Adrenal gland (tissue), 12 donors: ENCODE measurements around the gene GABBR1. TPM values are rescaled to one million over a fixed set of nuclear protein-coding genes. Genes with fewer than 3 reads are reported as not detected.

Experiments used
- DNase-seq, 7 donors: peaks; one replicate each; pipeline ENCODE4 v3.0.0-alpha.2; 2019 to 2020
- H3K27ac ChIP-seq, 5 donors: fragments of 200-600 bp; sonication (generic) in 4 of 5; 1 replicate in 3 of 5; 2 replicates in 2 of 5; pipeline versions ENCODE4 v1.5.1 to v1.8.0; 2016 to 2020; ENCODE audit warnings: mild to moderate bottlenecking in 1 of 5
- H3K27me3 ChIP-seq: fragments of 200-600 bp; 2 replicates; pipeline ENCODE4 v1.8.0; 2021
- H3K36me3 ChIP-seq, 2 donors: fragments of 200-600 bp; replicated peaks in 1 of 2; 1 replicate in 1 of 2; 2 replicates in 1 of 2; pipeline versions ENCODE4 v1.5.1 to v1.8.0; 2018 to 2022
- H3K4me1 ChIP-seq, 2 donors: fragments of 200-600 bp; replicated peaks in 1 of 2; 1 replicate in 1 of 2; 2 replicates in 1 of 2; pipeline versions ENCODE4 v1.5.1 to v1.8.0; 2018 to 2021
- H3K4me3 ChIP-seq, 4 donors: fragments of 200-600 bp; sonication (generic) in 3 of 4; one replicate each; pipeline ENCODE4 v1.5.1; 2016 to 2018
- H3K9me3 ChIP-seq, 3 donors: fragments of 200-600 bp; sonication (generic) in 1 of 3; replicated peaks in 1 of 3; 1 replicate in 2 of 3; 2 replicates in 1 of 3; pipeline versions ENCODE4 v1.5.1 to v1.8.0; 2016 to 2021
- CTCF ChIP-seq, 6 experiments: fragments of 450-650 bp in 4 of 6; fragments of 200-600 bp in 2 of 6; sonication (generic) in 1 of 6; IDR thresholded peaks; 1 replicate in 5 of 6; 2 replicates in 1 of 6; pipeline versions ENCODE4 v1.5.1 to v1.8.0; 2016 to 2021; ENCODE audit warnings: antibody characterized with exemption in 6 of 6, mild to moderate bottlenecking in 2 of 6, moderate library complexity in 1 of 6
- POLR2A ChIP-seq, 2 donors: fragments of 450-650 bp; IDR thresholded peaks; one replicate each; pipeline ENCODE4 v1.6.1; 2017; ENCODE audit warnings: antibody characterized with exemption in 2 of 2, mild to moderate bottlenecking in 2 of 2, moderate library complexity in 1 of 2
- WGBS, 4 donors: extraction: QIAGEN DNeasy Blood & Tissue Kit in 2 of 4; methylation state at CpG; one replicate each; pipeline versions ENCODE4 v1.1.5 to v1.1.7; 2013 to 2017; 5-methylcytosine and 5-hydroxymethylcytosine counted together
- intact Hi-C, 2 donors: fragments of 100-400 bp; cut with DNase I; formaldehyde crosslinking; loops; one replicate each; pipeline versions ENCODE4 v1.14.1 to v1.15.0; 2022 to 2023
- polyA plus RNA-seq, 3 donors: library from polyadenylated mRNA; stranded (reverse); fragments of 200-250 nt in 2 of 3; fragments of 350-450 nt in 1 of 3; fragmentation: Illumina TruSeq in 1 of 3; extraction: RNeasy Lipid Tissue Mini Kit (QIAGEN cat#74804) in 1 of 3; gene quantifications; one replicate each; pipeline ENCODE4 v1.2.3, GENCODE V29; 2013 to 2014
- total RNA-seq, 9 donors: library from RNA; depleted of rRNA in 4 of 9; stranded (reverse); fragments of >200 nt in 4 of 9; fragments of 120-200 nt in 1 of 9; fragmentation: NEBNext Ultra II Directional in 1 of 9; extraction: Animal tissue kit (Norgen Biotek cat#: 25700) in 1 of 9; gene quantifications; one replicate each; pipeline versions ENCODE4 v1.1.0 to v1.2.4, GENCODE V29; 2013 to 2023
- donor health status: healthy with polysubstance abuse.
- donor health status: Bipolar disorder and iron deficiency.
- donor health status: DM: yes; HTN: yes; CAD: no.
- donor health status: DM: no; HTN: no; CAD: no.
- donor health status: DM: no; HTN: no; CAD: no.
- donor health status: DM: yes; HTN: yes; CAD: no.

Gene GABBR1
- total and polyA plus RNA-seq, 12 donors, result 6.9 to 68.9 (median 18.1) TPM

- 94 to 97% (median 96%) methylated on average over 8 of the region's 8 CpGs for WGBS, 4 donors
Observed at GRCh38 chr6:29617782-29618554, 15.0 kb downstream of the GABBR1 start.

GRCh38 chr6:29611426-29611825 is 21.6 kb downstream of the GABBR1 start:
- Histone ChIP-seq H3K4me1 (no peaks in the 10 kb centered on the region), H3K4me3 (no peak overlapping the region), H3K27ac (no peak overlapping the region), H3K36me3 (peaks cover 0 to 59% of the 10 kb centered on the region in 2 donors), H3K9me3 (no peaks in the 10 kb centered on the region), H3K27me3 (no peaks in the 10 kb centered on the region)
- intact Hi-C loops, result no loop called here
- no peak for DNase-seq
- no peak for TF ChIP-seq POLR2A (IDR thresholded peaks at IDR 0.05)
- no peak for TF ChIP-seq CTCF (IDR thresholded peaks at IDR 0.05)
- WGBS, 4 donors, result 83 to 94% (median 91%) methylated on average over 4 of the region's 4 CpGs

More at GRCh38 chr6:29617782-29618554, 15.0 kb downstream of the GABBR1 start:
- H3K4me3 ChIP-seq, result no peak overlapping the region
- H3K4me1 ChIP-seq, result no peaks in the 10 kb centered on the region
- no peak for DNase-seq
- TF ChIP-seq CTCF (IDR thresholded peaks at IDR 0.05), result no peak
- no peak for TF ChIP-seq POLR2A (IDR thresholded peaks at IDR 0.05)
- intact Hi-C loops, result no loop called here
- H3K27me3 ChIP-seq, result no peaks in the 10 kb centered on the region
- H3K9me3 ChIP-seq, result no peaks in the 10 kb centered on the region
- no peak overlapping the region for H3K27ac ChIP-seq
- H3K36me3 ChIP-seq, result peaks cover 0 to 44% of the 10 kb centered on the region in 2 donors

- peaks cover 0 to 60% of the 10 kb centered on the region in 2 donors for H3K36me3 ChIP-seq
Observed at GRCh38 chr6:29610540-29610939, 22.4 kb downstream of the GABBR1 start.

GRCh38 chr6:29608131-29608530 is 24.9 kb downstream of the GABBR1 start:
- intact Hi-C loops, result no loop called here
- Histone ChIP-seq H3K27ac (no peak overlapping the region), H3K36me3 (peaks cover 0 to 62% of the 10 kb centered on the region in 2 donors), H3K4me3 (no peak overlapping the region), H3K4me1 (no peaks in the 10 kb centered on the region), H3K9me3 (no peaks in the 10 kb centered on the region), H3K27me3 (no peaks in the 10 kb centered on the region)
- TF ChIP-seq POLR2A (IDR thresholded peaks at IDR 0.05) (no peak), CTCF (IDR thresholded peaks at IDR 0.05) (no peak)
- DNase-seq, result no peak

More at GRCh38 chr6:29610540-29610939, 22.4 kb downstream of the GABBR1 start:
- H3K9me3 ChIP-seq, result no peaks in the 10 kb centered on the region
- intact Hi-C loops, result no loop called here
- H3K4me3 ChIP-seq, result no peak overlapping the region
- no peak overlapping the region for H3K27ac ChIP-seq
- WGBS, 4 donors, result 96 to 97% (median 97%) methylated on average over 4 of the region's 4 CpGs
- no peak for TF ChIP-seq CTCF (IDR thresholded peaks at IDR 0.05)
- H3K4me1 ChIP-seq, result no peaks in the 10 kb centered on the region
- H3K27me3 ChIP-seq, result no peaks in the 10 kb centered on the region
- no peak for DNase-seq
